ENCODE measurements around the gene CERCAM.

The CERCAM gene

GRCh38 chr9:128456613-128457061, 36.0 kb downstream of the CERCAM start:
- peak; percentile 59 for DNase-seq (ENCODE audit: low spot score)

GRCh38 chr9:128457207-128457606, 36.5 kb downstream of the CERCAM start:
- DNase-seq (ENCODE audit: low spot score): no peak

GRCh38 chr9:128459011-128459410, 38.4 kb downstream of the CERCAM start:
- DNase-seq (ENCODE audit: low spot score): no peak

GRCh38 chr9:128469070-128469469, 48.4 kb downstream of the CERCAM start:
- no peak for DNase-seq (ENCODE audit: low spot score)

GRCh38 chr9:128470560-128470959, 49.9 kb downstream of the CERCAM start:
- no peak for DNase-seq (ENCODE audit: low spot score)

- no peak for DNase-seq (ENCODE audit: low spot score)
Observed at GRCh38 chr9:128473104-128473503, 52.4 kb downstream of the CERCAM start.

GRCh38 chr9:128475867-128476266, 55.2 kb downstream of the CERCAM start:
- no peak for DNase-seq (ENCODE audit: low spot score)

GRCh38 chr9:128479262-128479661, 58.6 kb downstream of the CERCAM start:
- DNase-seq (ENCODE audit: low spot score): no peak

- no peak for DNase-seq (ENCODE audit: low spot score)
Observed at GRCh38 chr9:128481561-128481960, 60.9 kb downstream of the CERCAM start.

GRCh38 chr9:128482186-128482585, 61.5 kb downstream of the CERCAM start:
- no peak for DNase-seq (ENCODE audit: low spot score)

- DNase-seq (ENCODE audit: low spot score): no peak
Observed at GRCh38 chr9:128484686-128485413, 64.2 kb downstream of the CERCAM start.

GRCh38 chr9:128485414-128485855, 64.8 kb downstream of the CERCAM start:
- DNase-seq (ENCODE audit: low spot score): no peak

- DNase-seq (ENCODE audit: low spot score): no peak
Observed at GRCh38 chr9:128486201-128486600, 65.5 kb downstream of the CERCAM start.

Measured in CD4-positive, alpha-beta T cell treated with Interleukin-6 at 100 ng/mL for 8 hours (primary cell).